Activated CD4-positive, alpha-beta T cell treated with anti-CD3 and anti-CD28 coated beads for 36 hours (primary cell): ENCODE data around the gene C6orf89. TPM values are rescaled to one million over a fixed set of nuclear protein-coding genes. Genes with fewer than 3 reads are reported as not detected.

Experiments used
- ATAC-seq: fragments of 200-7000 bp; cut with Tn5 transposase; one replicate; pipeline ENCODE4 v1.10.0; 2021; ENCODE audit warnings: mild to moderate bottlenecking, moderate library complexity
- CTCF ChIA-PET: fragments of 350-600 bp; sonication (Branson Sonifier 250); formaldehyde crosslinking; loops from one replicate; lab custom pipeline; 2021; ENCODE audit warnings: antibody characterized with exemption; lab: Charles Lee
- POLR2A ChIA-PET: fragments of 350-600 bp; sonication (Branson Sonifier 250); formaldehyde crosslinking; loops from one replicate; lab custom pipeline; 2021; ENCODE audit warnings: antibody characterized with exemption, inconsistent platforms; lab: Charles Lee
- DNase-seq: peaks from one replicate; pipeline ENCODE4 v3.0.0-alpha.2; 2020
- H3K27ac Mint-ChIP-seq: one replicate; pipeline ENCODE4 v1.8.0; 2021; ENCODE audit warnings: mixed read lengths
- H3K27me3 Mint-ChIP-seq: one replicate; pipeline ENCODE4 v1.8.0; 2021; ENCODE audit warnings: mixed read lengths
- H3K36me3 Mint-ChIP-seq: one replicate; pipeline ENCODE4 v1.8.0; 2021; ENCODE audit warnings: low read depth, mixed read lengths
- H3K4me1 Mint-ChIP-seq: one replicate; pipeline ENCODE4 v1.8.0; 2021; ENCODE audit warnings: mixed read lengths
- H3K4me3 Mint-ChIP-seq: one replicate; pipeline ENCODE4 v1.8.0; 2021; ENCODE audit warnings: mild to moderate bottlenecking, moderate library complexity, mixed read lengths
- H3K9me3 Mint-ChIP-seq: one replicate; pipeline ENCODE4 v1.8.0; 2021; ENCODE audit warnings: low read depth, mixed read lengths
- intact Hi-C, 2 experiments: fragments of 100-400 bp; cut with DNase I in 1 of 2; cut with micrococcal nuclease in 1 of 2; formaldehyde crosslinking; loops; one replicate each; pipeline versions ENCODE4 v1.14.2 to v1.15.1; 2022 to 2024; cut with DNase I, micrococcal nuclease
- total RNA-seq, 2 experiments: library from RNA; stranded (reverse); gene quantifications; one replicate each; pipeline ENCODE4 v1.2.3, GENCODE V29; 2021

The C6orf89 gene
- total RNA-seq, 2 experiments from 2014 or later, result 29.5 to 36.2 TPM

DNA sequence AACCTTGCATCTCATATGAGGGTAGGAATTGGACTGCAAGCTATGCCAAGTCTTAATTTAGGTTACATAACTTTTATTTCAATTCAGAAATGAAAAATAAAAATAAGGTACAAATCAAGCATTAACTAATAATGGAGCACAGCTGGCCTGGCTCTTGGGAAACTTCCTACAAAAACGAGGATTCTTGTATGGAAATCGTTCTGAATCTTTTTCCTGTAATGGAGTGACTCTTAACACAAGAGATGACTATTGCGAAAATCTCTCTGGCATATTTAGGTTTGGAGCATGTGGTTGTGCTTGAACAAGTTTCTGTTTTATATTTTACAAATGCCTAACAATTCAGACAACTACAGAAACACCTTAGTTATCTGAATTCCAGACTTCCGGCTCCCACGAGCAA, 34.8 kb downstream of the C6orf89 start:
- ATAC-seq (no peak), DNase-seq (no peak)
- no peaks in the 10 kb centered on the region for H3K27me3 Mint-ChIP-seq
- no peak overlapping the region for H3K27ac Mint-ChIP-seq
- peaks cover 20% of the 10 kb centered on the region for H3K36me3 Mint-ChIP-seq
- intact Hi-C loops, result no loop called here
- POLR2A ChIA-PET, result no interaction called here
- H3K4me1 Mint-ChIP-seq, result peaks cover 15% of the 10 kb centered on the region
- H3K4me3 Mint-ChIP-seq, result no peak overlapping the region
- H3K9me3 Mint-ChIP-seq, result no peaks in the 10 kb centered on the region
- CTCF ChIA-PET, result interaction anchor here (1.8 kb wide), 1 partner anchor 97 kb away, joined by 5 read pairs; no protein-coding TSS in a partner anchor

DNA sequence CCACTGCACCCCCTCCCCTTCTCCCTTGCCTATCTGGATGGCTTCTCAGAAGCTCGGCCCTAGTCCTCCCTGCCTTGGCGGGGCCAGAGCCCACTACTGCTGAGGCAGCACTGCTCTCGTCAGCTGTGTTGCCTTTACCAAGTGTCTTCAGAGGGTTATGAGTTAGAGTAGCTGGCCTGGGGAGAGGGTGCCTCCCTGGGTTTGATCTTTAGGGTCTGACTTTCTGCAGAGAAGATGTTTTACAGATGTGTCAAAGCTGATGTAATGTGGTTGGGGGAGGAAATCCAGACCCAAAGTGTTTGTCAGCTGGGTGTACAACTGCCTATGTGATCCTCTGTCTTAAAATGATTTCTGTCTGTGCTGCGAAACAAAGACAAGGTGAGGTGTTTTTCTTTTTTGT, 38.4 kb downstream of the C6orf89 start:
- no peak overlapping the region for H3K27ac Mint-ChIP-seq
- ChIA-PET CTCF (interaction anchor here (0.9 kb wide), 1 partner anchor 12 kb away, joined by 3 read pairs; no protein-coding TSS in a partner anchor), POLR2A (no interaction called here)
- intact Hi-C loops, result no loop called here
- peaks cover 22% of the 10 kb centered on the region for H3K4me1 Mint-ChIP-seq
- H3K4me3 Mint-ChIP-seq, result no peak overlapping the region
- no peaks in the 10 kb centered on the region for H3K27me3 Mint-ChIP-seq
- H3K36me3 Mint-ChIP-seq, result peaks cover 10% of the 10 kb centered on the region
- peak; percentile 23 for ATAC-seq
- no peak for DNase-seq
- no peaks in the 10 kb centered on the region for H3K9me3 Mint-ChIP-seq

DNA sequence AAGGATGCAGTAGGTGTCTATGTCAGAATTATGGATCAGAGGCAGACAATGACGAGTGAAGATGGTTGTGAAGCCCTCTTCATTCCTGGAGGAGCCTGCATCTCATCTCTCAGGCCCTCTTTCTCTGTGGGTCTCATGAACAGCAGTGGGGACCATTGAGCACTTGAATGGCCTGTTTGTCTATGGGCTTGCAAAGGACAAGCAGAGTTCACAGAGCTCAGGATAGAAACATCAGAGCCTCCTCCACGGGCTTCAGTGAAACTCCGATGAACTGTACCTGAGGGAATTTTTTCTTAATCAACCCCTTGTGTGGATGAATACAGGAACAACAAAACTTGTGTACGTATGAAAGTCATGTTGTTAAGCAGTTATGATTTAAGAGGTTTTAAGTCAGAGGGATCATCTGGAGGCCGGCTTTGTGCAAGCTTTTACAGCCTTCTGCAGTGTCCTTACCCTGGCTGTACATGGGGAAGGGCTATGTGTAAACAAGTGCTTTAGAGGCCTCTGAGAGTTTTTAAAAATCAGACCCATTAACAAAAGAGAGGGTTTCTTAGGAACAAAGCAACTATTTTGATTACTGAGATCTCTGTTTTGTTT, 39.1 kb downstream of the C6orf89 start:
- DNase-seq, result no peak
- Mint-ChIP-seq H3K36me3 (peaks cover 8% of the 10 kb centered on the region), H3K4me1 (peaks cover 22% of the 10 kb centered on the region), H3K9me3 (no peaks in the 10 kb centered on the region), H3K27ac (peak overlapping the region; percentile 42), H3K27me3 (no peaks in the 10 kb centered on the region), H3K4me3 (no peak overlapping the region)
- CTCF ChIA-PET, result no interaction called here
- POLR2A ChIA-PET, result no interaction called here
- ATAC-seq, result no peak
- intact Hi-C loops, result no loop called here

DNA sequence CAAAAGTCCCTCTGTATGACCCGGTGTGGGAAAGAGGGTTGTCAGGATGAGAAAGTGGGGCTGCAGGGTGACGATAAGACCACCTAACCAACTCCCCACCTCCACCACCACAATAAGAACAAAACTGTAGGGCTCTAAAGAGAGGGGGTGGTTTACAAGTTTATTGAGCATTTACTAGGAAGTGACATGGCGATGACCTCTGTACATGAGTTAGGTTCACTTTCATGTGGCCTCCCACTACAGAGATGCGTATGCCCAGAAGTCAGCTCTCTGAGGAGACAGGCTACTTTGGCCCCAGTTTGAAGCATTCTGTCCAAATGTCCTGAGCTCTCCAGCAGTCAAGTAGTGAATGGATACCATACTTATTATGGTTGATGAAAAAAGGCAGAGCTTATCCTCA, 40.1 kb downstream of the C6orf89 start:
- DNase-seq, result peak; percentile 33
- ChIA-PET POLR2A (no interaction called here), CTCF (interaction anchor here (1.5 kb wide), 1 partner anchor 14 kb away, joined by 5 read pairs; no protein-coding TSS in a partner anchor)
- Mint-ChIP-seq H3K27me3 (no peaks in the 10 kb centered on the region), H3K4me3 (no peak overlapping the region), H3K27ac (no peak overlapping the region), H3K36me3 (peaks cover 7% of the 10 kb centered on the region), H3K4me1 (peaks cover 22% of the 10 kb centered on the region), H3K9me3 (no peaks in the 10 kb centered on the region)
- ATAC-seq, result peak; percentile 81
- intact Hi-C loops, result no loop called here

DNA sequence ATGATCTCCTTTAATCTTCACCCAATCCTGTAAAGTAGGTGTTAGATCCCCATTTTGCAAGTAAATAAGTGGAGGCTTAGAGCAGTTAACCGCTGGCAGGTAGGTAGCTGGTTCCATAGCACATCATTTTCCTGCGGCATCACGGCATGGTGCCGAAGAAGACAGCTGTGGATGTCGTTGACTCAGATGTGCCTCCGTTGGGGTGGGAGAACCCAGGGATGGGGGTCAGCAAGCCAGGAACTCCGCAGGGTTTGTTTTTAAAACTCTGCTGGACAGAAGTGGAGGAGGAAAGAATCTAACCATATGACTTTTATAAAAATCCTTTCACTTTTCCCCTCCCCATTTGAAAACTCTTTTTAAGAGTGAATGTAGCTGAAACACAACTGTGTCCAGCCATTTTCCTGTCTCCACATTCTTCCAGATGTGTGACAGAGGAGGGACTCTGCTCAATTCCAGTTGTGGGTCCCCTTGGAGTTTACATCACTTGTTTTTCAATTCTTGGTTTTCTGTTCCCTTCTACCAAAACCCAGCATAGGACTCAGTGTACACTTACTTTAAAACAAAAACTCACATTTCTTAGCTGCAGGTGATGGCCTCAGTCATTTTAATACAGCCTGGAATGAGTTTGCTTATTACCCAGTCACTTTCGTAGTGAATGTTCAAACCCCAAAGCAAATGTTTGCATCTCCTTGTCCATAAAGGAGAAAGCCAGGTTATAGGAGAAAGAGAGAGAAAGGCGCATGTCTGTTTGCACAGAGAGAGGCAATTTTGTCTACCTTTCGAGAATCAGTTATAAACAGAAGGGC, 41.2 kb downstream of the C6orf89 start:
- Mint-ChIP-seq H3K4me1 (peaks cover 22% of the 10 kb centered on the region), H3K27ac (no peak overlapping the region), H3K27me3 (no peaks in the 10 kb centered on the region), H3K36me3 (peaks cover 7% of the 10 kb centered on the region), H3K4me3 (no peak overlapping the region), H3K9me3 (no peaks in the 10 kb centered on the region)
- intact Hi-C loops, result loop anchor here (1.0 kb wide), 2 partner anchors 15 to 19 kb away; no protein-coding TSS in a partner anchor
- DNase-seq (no peak), ATAC-seq (peak; percentile 47)
- ChIA-PET POLR2A (no interaction called here), CTCF (interaction anchor here (0.6 to 1.5 kb wide), 3 partner anchors 15 to 331 kb away, joined by 3 to 5 read pairs (median 4); no protein-coding TSS in a partner anchor)

DNA sequence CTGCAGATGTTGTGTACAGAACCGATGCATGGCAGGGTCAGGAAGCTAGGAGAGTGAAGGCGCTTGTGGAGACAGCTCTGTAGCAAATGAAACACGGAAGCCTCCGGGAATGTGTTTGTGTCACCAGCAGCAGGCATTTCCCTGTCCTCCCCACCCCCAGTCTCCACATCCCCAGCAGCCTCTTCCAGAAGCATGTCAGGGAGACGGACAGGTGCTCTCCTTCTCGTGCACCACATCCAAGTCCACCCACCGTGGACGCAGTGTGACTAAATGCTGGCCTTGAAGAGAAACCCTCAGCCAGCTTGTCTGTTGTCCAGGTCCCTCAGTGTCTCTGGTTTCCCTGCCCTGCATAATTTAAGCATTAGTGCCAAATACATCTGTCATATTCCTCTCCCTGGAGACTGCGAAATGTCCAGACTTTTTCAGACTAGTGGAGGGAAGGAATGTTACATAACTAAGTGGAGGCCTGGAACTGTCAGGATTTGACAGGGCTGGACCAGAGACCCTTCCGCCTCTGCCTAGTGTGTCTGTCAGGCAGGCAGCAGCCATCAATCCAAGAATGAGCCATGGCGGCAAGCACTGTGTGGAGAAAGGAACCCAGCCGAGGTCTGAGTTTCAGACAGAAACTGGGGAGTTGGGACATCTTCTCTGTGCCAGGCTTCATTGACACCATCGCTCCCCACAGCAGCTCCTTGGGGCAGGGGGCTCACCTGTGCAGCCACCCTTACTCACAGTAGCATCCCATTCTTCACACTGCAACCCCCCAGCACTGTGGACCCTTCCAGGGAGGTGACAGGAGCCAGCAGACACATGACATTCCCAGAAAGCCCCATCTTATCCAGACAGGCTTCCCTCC, 42.2 kb downstream of the C6orf89 start:
- H3K27me3 Mint-ChIP-seq, result no peaks in the 10 kb centered on the region
- H3K27ac Mint-ChIP-seq, result no peak overlapping the region
- H3K36me3 Mint-ChIP-seq, result peaks cover 5% of the 10 kb centered on the region
- DNase-seq (no peak), ATAC-seq (no peak)
- peaks cover 22% of the 10 kb centered on the region for H3K4me1 Mint-ChIP-seq
- CTCF ChIA-PET, result interaction anchor here (1.2 kb wide), 1 partner anchor 42 kb away, joined by 4 read pairs; the partner anchor contains the start of gene C6orf89
- intact Hi-C loops, result loop anchor here (1.0 kb wide), 2 partner anchors 16 to 18 kb away; no protein-coding TSS in a partner anchor
- no peak overlapping the region for H3K4me3 Mint-ChIP-seq
- no peaks in the 10 kb centered on the region for H3K9me3 Mint-ChIP-seq
- POLR2A ChIA-PET, result no interaction called here

DNA sequence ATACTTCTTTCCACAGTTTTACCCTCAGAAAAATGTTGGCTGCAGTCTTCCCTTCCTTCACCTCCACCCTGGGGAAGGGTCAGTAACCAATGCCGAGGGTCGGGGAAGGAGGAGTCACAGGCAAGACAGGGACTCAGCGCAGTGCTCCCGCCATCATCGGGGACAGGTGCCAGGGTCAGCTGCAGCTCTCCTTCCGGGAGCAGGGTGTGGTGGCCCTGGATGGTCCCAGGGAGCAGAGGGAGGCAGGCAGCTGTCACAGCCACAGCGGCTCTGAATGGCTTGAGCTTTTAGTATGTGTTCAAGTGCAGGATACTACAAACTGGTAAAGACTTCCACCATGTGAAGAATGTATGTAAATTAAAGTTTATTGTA, 42.8 kb downstream of the C6orf89 start:
- ATAC-seq (no peak), DNase-seq (no peak)
- Mint-ChIP-seq H3K27ac (no peak overlapping the region), H3K9me3 (no peaks in the 10 kb centered on the region), H3K4me3 (no peak overlapping the region), H3K4me1 (peaks cover 22% of the 10 kb centered on the region), H3K36me3 (peaks cover 5% of the 10 kb centered on the region), H3K27me3 (no peaks in the 10 kb centered on the region)
- ChIA-PET CTCF (interaction anchor here (1.2 kb wide), 1 partner anchor 43 kb away, joined by 4 read pairs; the partner anchor contains the start of gene C6orf89), POLR2A (no interaction called here)
- intact Hi-C loops, result no loop called here

DNA sequence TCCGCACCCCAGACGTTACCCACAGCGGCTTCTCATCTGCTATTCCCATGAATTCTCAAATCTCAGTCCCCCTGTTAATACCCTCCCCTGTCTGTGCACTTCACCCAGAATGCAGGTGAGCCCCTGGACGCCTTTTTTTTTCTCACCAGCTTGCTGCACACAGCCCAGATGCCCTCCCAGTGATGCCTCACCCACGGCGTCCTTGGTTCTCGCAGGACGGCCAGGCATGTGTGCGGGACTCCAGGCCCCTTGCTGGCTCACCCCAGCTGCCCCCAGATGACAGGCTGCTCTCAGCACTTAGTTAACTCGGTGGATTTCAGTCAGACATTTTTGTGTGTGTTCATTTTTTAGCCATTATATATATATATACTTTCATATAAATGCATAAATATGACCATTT, 43.4 kb downstream of the C6orf89 start:
- H3K27ac Mint-ChIP-seq, result no peak overlapping the region
- CTCF ChIA-PET, result no interaction called here
- DNase-seq (no peak), ATAC-seq (no peak)
- peaks cover 20% of the 10 kb centered on the region for H3K4me1 Mint-ChIP-seq
- no peaks in the 10 kb centered on the region for H3K9me3 Mint-ChIP-seq
- intact Hi-C loops, result no loop called here
- POLR2A ChIA-PET, result no interaction called here
- H3K4me3 Mint-ChIP-seq, result no peak overlapping the region
- no peaks in the 10 kb centered on the region for H3K27me3 Mint-ChIP-seq
- peaks cover 5% of the 10 kb centered on the region for H3K36me3 Mint-ChIP-seq

DNA sequence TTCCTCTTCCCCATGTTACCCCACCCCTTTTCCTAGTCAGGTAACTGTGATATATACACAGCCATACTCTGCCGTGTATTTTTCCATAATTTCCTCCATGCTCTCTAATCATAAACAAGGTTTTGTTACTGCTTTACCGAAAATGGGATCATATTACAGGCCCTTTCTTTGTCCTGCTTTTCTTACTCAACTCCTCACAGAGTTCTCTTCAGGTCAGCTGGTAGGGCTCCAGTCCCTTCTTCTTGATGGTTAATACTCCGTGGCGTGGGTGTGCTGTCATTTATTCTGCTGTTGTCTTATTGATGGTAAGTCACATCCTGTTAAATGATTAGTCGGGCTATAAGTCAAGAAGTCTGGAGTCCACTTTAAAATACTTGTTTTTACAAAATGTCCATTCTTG, 43.9 kb downstream of the C6orf89 start:
- Mint-ChIP-seq H3K9me3 (no peaks in the 10 kb centered on the region), H3K27me3 (no peaks in the 10 kb centered on the region), H3K4me3 (no peak overlapping the region), H3K36me3 (peaks cover 5% of the 10 kb centered on the region), H3K4me1 (peaks cover 18% of the 10 kb centered on the region), H3K27ac (no peak overlapping the region)
- intact Hi-C loops, result no loop called here
- DNase-seq (no peak), ATAC-seq (no peak)
- ChIA-PET POLR2A (no interaction called here), CTCF (no interaction called here)

DNA sequence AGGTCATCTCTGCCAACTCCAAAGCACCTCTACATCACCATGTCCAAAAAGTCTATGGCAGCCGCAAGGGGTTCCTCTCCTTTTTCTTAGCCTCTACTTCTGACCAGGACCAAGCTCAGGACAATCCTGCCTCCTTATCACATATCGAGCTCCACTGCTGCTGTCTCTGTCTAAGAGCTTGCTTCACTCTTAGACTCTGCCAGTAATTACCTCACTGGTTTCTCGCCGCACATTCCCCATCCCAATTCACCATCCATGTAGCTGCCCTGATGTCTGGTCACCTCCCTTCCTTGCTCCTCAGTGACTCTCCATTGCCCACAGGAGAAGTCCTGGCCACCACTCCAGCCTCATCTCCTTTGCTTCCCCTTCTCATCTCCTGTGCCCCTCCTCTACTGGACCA, 44.7 kb downstream of the C6orf89 start:
- ChIA-PET POLR2A (no interaction called here), CTCF (no interaction called here)
- H3K27ac Mint-ChIP-seq, result no peak overlapping the region
- no peak overlapping the region for H3K4me3 Mint-ChIP-seq
- H3K36me3 Mint-ChIP-seq, result peaks cover 2% of the 10 kb centered on the region
- ATAC-seq, result no peak
- H3K4me1 Mint-ChIP-seq, result peaks cover 15% of the 10 kb centered on the region
- H3K27me3 Mint-ChIP-seq, result no peaks in the 10 kb centered on the region
- H3K9me3 Mint-ChIP-seq, result no peaks in the 10 kb centered on the region
- no peak for DNase-seq
- intact Hi-C loops, result no loop called here

DNA sequence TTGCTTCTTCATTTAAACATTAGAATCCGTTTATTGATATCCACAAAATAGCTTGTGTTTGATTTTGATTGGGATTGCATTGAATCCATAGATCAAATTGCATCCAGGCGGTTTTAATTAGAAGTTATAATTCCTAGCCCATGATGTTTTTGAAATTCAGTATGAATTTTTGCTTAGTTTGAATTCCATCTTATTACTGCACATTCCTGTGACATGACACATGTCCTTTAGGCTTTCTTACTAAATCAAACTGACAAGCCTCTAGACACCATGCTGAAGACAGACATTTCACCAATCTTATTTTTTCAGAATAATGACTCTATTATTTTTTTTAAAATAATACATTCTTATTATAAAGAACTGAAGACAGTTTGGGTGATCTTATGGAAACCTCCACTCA, 47.4 kb downstream of the C6orf89 start:
- Mint-ChIP-seq H3K4me3 (no peak overlapping the region), H3K27me3 (no peaks in the 10 kb centered on the region), H3K9me3 (no peaks in the 10 kb centered on the region), H3K4me1 (no peaks in the 10 kb centered on the region), H3K36me3 (no peaks in the 10 kb centered on the region), H3K27ac (no peak overlapping the region)
- intact Hi-C loops, result no loop called here
- POLR2A ChIA-PET, result no interaction called here
- DNase-seq, result no peak
- CTCF ChIA-PET, result interaction anchor here (0.6 to 1.5 kb wide), 4 partner anchors 11 to 85 kb away, joined by 3 to 6 read pairs (median 3); no protein-coding TSS in a partner anchor
- no peak for ATAC-seq
